ENCODE data around the gene UGT1A5. TPM values are rescaled to one million over a fixed set of nuclear protein-coding genes. Genes with fewer than 3 reads are reported as not detected.

Gene UGT1A5
- total and polyA plus RNA-seq, 12 donors, result 0.43 TPM; not detected in 11

DNA sequence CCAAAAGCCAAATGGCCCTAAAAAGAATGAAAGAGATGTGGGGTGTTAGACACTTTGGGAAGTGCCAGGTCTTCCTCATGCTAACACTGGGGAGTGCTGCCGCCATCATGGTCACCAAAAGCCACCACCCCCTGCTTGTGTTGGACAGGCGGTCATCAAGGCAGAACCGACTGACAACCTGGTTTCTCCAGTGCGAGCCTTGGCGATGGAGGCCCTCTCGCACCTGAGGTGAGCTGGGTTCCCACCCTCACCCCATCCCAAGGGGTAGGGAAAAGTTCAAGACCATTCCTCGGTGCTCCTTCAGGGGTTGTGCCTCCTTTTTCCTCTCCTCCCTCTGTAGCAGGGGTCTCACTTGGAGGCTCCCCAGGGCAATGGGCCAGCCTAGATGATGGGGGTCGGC is 99.0 kb downstream of the UGT1A5 start:
- WGBS, 4 donors, result 83 to 88% (median 87%) methylated on average over 7 to 8 of the region's 8 CpGs
- Histone ChIP-seq H3K4me3 (no peak overlapping the region), H3K36me3 (replicated peaks in 1 of 2) (no peaks in the 10 kb centered on the region), H3K27ac (no peak overlapping the region), H3K27me3 (no peaks in the 10 kb centered on the region), H3K9me3 (replicated peaks in 1 of 3) (no peaks in the 10 kb centered on the region), H3K4me1 (replicated peaks in 1 of 2) (no peaks in the 10 kb centered on the region)
- TF ChIP-seq POLR2A (IDR thresholded peaks at IDR 0.05), result no peak
- DNase-seq, result peak in 1 of 7 donors; percentile 10
- intact Hi-C loops (cut with DNase I), result no loop called here

DNA sequence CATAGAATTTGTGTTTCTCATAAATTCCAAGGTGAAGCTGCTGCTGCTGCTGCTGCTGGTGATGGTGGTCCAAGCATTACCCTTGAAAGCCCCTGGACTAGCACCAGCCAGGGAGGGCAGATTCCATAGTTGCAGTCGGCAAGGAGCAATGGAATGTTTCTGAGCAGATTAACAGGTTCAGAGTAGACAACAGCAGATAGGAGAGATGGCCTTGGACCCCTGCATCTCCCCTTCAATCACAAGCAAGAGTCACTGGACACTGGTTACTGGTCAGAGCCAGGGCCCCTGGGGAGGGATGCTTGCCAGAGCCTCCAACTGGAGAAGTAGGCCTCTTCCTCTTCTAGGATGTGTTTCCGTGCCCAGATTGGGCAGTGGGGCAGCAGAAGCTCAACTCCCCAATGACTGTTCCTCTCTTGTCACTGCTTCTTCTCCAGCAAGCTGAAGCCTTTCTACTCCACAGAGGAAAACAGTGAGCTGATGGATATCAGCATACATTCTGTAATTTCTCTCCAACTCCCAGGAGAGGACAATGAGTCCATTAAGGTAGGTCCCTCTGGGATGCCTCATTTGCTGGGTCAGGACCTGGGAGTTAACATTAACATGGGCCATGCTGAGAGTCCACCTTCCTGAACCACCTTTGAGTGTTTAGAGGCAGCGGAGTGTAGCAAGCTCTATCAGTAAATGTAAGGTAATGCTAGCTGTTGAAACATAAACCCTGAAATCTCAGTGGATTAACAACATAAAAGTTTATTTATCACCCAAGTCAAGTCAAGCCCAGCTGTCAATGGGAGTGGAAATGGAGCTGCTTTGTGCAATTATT is 100.7 kb downstream of the UGT1A5 start:
- Histone ChIP-seq H3K36me3 (replicated peaks in 1 of 2) (no peaks in the 10 kb centered on the region), H3K27ac (no peak overlapping the region), H3K27me3 (no peaks in the 10 kb centered on the region), H3K9me3 (replicated peaks in 1 of 3) (no peaks in the 10 kb centered on the region), H3K4me3 (no peak overlapping the region), H3K4me1 (replicated peaks in 1 of 2) (no peaks in the 10 kb centered on the region)
- peak in 1 of 7 donors; percentile 3 for DNase-seq
- intact Hi-C loops (cut with DNase I), result no loop called here
- TF ChIP-seq, protein P1, sequence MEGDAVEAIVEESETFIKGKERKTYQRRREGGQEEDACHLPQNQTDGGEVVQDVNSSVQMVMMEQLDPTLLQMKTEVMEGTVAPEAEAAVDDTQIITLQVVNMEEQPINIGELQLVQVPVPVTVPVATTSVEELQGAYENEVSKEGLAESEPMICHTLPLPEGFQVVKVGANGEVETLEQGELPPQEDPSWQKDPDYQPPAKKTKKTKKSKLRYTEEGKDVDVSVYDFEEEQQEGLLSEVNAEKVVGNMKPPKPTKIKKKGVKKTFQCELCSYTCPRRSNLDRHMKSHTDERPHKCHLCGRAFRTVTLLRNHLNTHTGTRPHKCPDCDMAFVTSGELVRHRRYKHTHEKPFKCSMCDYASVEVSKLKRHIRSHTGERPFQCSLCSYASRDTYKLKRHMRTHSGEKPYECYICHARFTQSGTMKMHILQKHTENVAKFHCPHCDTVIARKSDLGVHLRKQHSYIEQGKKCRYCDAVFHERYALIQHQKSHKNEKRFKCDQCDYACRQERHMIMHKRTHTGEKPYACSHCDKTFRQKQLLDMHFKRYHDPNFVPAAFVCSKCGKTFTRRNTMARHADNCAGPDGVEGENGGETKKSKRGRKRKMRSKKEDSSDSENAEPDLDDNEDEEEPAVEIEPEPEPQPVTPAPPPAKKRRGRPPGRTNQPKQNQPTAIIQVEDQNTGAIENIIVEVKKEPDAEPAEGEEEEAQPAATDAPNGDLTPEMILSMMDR (IDR thresholded peaks at IDR 0.05), result no peak
- no peak for TF ChIP-seq POLR2A (IDR thresholded peaks at IDR 0.05)
- WGBS, 4 donors, result 66 to 100% (median 77%) methylated on average over 2 to 3 of the region's 3 CpGs

DNA sequence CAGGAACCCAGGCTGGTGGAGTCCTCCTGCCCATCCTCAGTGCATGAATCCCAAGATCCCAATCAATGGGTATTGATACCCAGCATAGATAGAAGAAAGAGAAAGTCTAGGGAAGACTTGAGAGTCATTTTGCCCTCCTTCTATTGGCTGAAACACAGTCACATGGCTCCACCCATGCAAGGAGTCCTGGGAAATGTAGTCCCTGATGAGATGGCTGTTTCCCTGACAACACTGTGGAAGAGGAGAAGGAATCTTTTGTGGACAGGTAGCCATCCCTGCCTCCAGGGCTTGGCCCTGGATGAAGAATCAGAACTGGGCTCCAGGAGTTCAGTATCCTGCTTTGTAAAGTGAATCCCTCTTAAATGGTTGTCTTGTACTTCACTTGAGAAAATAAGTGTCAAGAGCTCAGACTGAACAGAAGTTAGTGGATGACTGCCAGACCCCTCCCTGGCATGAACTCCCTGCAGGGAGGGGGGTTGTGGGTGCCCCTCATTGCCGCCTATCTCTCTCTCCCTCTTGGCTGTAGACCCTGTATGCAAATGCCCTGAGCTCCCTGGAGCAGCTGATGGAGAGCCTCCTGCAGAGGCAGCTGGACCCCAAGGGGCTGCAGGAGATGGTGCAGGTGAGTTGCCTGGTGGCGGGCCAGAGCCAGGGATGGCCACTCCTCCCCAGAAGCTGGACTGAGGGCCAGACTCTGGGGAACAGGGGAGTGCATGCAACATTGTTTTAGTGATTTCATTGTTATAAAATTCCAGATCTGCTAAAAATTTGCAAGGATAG is 101.5 kb downstream of the UGT1A5 start:
- TF ChIP-seq POLR2A (IDR thresholded peaks at IDR 0.05), result no peak
- TF ChIP-seq, protein P1 (IDR thresholded peaks at IDR 0.05), result no peak
- Histone ChIP-seq H3K36me3 (replicated peaks in 1 of 2) (no peaks in the 10 kb centered on the region), H3K27me3 (no peaks in the 10 kb centered on the region), H3K9me3 (replicated peaks in 1 of 3) (no peaks in the 10 kb centered on the region), H3K27ac (no peak overlapping the region), H3K4me3 (no peak overlapping the region), H3K4me1 (replicated peaks in 1 of 2) (no peaks in the 10 kb centered on the region)
- 65 to 95% (median 69%) methylated on average over 2 of the region's 2 CpGs for WGBS, 4 donors
- intact Hi-C loops (cut with DNase I), result no loop called here
- peak in 1 of 7 donors; percentile 4 for DNase-seq

DNA sequence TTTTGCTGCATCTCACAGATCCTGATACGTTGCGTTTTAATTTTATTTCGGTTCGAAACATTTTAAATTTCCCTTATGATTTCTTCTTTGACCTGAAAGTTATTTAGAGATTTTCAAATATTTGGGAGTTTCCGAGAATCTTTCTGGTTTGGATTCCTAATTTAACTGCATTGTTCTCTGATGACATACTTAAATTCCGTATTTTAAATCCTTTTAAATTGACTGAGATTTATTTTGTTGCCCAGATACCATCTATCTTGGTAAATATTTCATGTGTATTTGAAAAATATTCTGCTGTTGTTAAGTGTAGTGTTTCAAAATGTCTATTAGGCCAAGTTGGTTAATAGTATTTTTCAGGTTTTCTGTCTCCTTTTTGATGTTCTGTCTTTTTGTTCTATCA is 103.2 kb downstream of the UGT1A5 start:
- TF ChIP-seq, protein P1 (IDR thresholded peaks at IDR 0.05), result no peak
- no peak for TF ChIP-seq POLR2A (IDR thresholded peaks at IDR 0.05)
- DNase-seq, result no peak
- Histone ChIP-seq H3K4me3 (no peak overlapping the region), H3K4me1 (replicated peaks in 1 of 2) (no peaks in the 10 kb centered on the region), H3K9me3 (replicated peaks in 1 of 3) (no peaks in the 10 kb centered on the region), H3K27me3 (no peaks in the 10 kb centered on the region), H3K27ac (no peak overlapping the region), H3K36me3 (replicated peaks in 1 of 2) (no peaks in the 10 kb centered on the region)
- intact Hi-C loops (cut with DNase I), result no loop called here
- WGBS, 4 donors, result 72 to 90% (median 83%) methylated on average over 6 of the region's 6 CpGs
